ENCODE results near the gene SHC2.
A peak's percentile ranks its signal among the peaks of the same experiment; 100 is the strongest.

Gene SHC2

DNA sequence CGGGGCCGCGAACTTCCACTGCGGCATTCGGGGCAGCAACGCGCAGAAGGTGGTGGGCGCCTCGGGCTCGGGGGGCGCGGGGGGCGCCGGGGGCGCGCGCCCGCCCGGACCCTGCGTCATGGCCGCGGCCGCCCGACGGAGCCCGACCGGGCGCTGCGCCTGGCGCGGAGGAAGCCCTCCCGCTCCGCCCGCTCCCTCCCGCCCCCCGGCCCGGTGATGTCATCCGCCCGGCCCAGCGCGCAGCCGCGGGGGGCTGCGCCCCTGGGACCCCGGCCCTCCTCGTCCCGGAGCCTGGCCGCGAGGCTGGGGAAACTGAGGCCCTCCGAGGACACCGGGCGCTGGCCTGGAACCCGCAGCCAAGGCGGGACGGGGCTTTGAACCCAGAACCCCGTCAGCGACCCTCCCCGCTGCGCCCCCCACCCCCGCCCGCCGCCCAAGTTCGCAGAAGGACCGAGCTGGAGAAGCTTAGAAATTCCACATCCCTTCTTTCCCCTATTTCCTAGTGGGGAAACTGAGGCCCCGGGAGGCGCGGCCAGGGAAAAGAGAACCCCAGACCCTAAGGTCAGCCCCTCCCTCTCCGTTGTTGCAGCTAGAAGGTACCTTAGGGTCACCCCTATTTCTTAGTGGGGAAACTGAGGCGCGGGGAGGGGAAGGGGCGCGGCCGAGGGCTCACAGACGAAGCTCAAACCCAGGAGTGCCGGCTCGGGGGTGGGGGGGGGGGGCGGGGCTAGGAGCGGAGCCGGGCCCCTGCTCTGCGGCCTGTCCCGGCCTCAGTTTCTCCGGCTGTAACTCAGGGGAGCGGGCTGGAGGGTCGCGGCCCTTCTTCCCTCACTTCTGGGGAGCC, at the start of gene SHC2:
Gene SHC2, minus strand, starts transcription at position 157 of the 844 bp plus-strand sequence. Its CDS starts 37 bp downstream, at position 120.
- no peak within 1 kb of the TSS for H3K27ac ChIP-seq
- no peak for DNase-seq (ENCODE audit: low read depth, low spot score)

DNA sequence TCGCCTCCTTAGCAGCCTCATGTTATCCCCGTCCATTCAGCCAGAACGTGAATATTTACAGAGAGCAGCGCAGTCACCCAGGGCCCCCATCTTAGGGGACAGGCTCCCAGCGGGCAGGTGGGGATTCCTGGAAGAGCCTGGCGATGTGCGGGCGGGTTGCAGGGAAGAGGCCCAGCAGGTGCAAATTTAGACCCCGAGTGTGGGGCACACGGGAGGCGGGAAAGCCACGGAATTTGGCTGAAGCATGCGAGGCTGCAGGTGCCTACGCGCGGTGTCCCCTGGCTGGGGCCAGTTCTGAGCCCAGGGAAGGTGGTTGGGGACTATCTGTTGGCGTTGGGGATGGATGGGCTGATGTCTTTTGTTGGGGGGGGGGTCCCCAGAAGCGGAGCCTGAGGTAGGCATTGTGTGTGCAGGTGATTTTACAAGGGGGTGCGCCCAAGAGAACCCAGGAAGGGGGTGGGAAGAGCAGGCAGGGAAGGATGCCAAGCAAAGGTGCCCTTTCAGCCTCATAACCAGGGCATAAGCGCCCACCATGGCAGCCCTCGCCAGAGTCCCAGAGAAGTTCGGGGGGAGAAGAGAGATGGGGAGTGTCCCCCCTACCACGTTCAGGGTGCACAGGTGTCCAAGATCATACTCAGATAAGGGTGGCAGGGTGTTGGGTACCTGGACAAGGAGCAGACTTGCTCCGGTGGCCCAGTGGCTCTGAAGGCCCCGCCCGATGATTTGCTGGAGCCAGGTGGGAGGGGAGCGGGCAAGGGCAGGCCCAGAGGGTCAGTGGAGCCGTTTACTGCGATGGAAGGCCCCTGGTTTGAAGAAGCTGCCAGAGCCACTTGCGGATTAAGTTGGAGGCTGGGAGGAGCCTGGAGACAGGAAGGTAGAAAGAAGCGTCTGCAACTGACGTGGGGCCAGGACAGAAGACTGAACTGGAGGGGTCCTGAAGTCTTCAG, 47.6 kb upstream of the SHC2 start:
- no peak for DNase-seq (ENCODE audit: low read depth, low spot score)
- no peak overlapping the region for H3K27ac ChIP-seq

DNA sequence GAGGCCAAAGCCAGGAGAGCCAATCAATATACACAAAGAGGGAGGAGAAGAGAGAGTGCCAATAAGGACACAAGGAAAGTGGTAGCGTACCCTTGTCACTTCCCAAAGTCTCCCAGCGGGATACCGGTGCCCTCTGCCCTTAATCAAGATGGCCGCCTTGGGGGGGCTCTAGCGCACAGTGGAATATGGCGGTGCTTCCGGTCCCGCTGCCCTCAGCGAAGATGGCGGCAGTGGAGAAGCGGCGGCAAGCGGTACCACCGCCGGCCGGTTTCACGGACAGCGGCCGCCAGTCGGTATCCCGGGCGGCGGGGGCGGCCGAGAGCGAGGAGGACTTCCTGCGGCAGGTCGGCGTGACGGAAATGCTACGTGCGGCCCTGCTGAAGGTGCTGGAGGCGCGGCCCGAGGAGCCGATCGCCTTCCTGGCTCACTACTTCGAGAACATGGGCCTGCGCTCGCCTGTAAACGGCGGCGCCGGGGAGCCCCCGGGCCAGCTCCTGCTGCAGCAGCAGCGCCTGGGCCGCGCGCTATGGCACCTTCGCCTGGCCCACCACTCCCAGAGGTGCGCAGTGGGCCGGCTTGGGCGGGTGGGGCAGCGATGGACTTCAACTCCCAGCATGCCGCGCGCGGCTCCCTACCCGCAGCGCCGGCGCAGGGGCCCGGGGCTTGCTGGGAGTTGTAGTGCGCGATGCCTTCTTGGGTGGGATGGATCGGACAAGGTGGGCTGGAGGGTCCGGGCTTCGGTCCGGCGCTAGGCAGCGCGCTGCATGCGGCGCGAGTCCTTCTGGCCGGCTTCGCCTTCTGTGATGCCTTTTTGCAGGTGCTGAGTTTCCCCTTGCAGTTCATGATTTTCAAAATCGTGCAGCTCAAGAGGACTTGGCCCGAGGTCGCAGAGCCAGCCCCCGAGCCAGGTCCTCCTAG, 46.7 kb upstream of the SHC2 start, which contains the start of gene TPGS1:
Gene TPGS1, plus strand, starts transcription at position 212 of the 918 bp plus-strand sequence. Its CDS starts 10 bp downstream, at position 222.
- H3K27ac ChIP-seq = peak within 1 kb of the TSS; percentile 90
- peak; percentile 99 for DNase-seq (ENCODE audit: low read depth, low spot score)

GRCh38 chr19:506404-507285, 45.8 kb upstream of the SHC2 start:
- DNase-seq (ENCODE audit: low read depth, low spot score) = no peak
- H3K27ac ChIP-seq = peak overlapping the region; percentile 90

- DNase-seq (ENCODE audit: low read depth, low spot score) = no peak
- H3K27ac ChIP-seq = no peak overlapping the region
Observed at GRCh38 chr19:504616-505015, 43.8 kb upstream of the SHC2 start.

DNA sequence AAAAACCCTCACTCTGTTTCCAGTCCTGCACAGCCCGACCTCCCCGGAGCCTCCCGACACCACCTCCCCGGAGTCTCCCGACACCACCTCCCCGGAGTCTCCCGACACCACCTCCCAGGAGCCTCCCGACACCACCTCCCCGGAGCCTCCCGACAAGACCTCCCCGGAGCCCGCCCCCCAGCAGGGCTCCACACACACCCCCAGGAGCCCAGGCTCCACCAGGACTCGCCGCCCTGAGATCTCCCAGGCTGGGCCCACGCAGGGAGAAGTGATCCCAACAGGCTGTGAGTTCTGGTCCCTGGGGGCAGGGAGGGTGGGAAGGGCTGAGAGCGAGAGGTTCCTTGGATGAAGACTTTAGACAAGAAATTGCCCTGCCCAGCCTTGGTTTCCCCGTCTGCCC, 40.8 kb upstream of the SHC2 start:
- no peak for DNase-seq (ENCODE audit: low read depth, low spot score)
- H3K27ac ChIP-seq = no peak overlapping the region

GRCh38 chr19:498977-499623, 38.3 kb upstream of the SHC2 start:
- H3K27ac ChIP-seq = no peak overlapping the region

DNA sequence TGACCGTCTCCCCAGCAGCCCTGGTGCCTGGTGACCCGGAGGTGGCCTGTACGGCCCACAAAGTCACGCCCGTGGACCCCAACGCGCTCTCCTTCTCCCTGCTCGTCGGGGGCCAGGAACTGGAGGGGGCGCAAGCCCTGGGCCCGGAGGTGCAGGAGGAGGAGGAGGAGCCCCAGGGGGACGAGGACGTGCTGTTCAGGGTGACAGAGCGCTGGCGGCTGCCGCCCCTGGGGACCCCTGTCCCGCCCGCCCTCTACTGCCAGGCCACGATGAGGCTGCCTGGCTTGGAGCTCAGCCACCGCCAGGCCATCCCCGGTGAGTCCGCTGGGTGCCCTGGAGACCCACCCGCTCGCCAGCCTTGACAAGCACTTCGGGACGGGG, 37.7 kb upstream of the SHC2 start:
- no peak for DNase-seq (ENCODE audit: low read depth, low spot score)

More at GRCh38 chr19:498977-499623, 38.3 kb upstream of the SHC2 start:
- no peak for DNase-seq (ENCODE audit: low read depth, low spot score)

DNA sequence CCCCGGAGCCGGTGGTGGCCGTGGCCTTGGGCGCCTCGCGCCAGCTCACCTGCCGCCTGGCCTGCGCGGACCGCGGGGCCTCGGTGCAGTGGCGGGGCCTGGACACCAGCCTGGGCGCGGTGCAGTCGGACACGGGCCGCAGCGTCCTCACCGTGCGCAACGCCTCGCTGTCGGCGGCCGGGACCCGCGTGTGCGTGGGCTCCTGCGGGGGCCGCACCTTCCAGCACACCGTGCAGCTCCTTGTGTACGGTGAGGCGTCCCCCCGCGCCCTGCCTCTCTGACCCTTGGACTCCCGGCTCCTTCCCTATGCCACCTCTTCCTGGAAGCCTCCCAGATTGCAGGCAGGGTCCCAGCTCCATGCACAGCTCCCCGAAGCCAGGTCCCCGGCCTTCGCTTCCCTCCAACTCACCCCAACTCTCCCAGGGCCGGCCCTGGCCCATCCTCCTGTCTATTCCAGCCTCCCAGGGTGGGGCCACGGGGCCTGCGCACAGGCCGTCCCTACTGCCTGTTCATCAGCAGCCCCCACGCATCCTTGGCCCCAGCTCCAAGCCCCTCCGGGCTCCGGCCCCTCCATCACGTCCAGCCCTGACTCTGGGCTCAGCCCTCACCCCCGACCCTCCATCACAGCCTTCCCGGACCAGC, 37.2 kb upstream of the SHC2 start:
- no peak for DNase-seq (ENCODE audit: low read depth, low spot score)
- H3K27ac ChIP-seq = no peak overlapping the region

More for the DNA sequence above, 37.7 kb upstream of the SHC2 start:
- H3K27ac ChIP-seq = no peak overlapping the region

GRCh38 chr19:497491-497868, 36.6 kb upstream of the SHC2 start:
- no peak for DNase-seq (ENCODE audit: low read depth, low spot score)
- H3K27ac ChIP-seq = no peak overlapping the region

GRCh38 chr19:496986-497385, 36.2 kb upstream of the SHC2 start:
- H3K27ac ChIP-seq = no peak overlapping the region
- no peak for DNase-seq (ENCODE audit: low read depth, low spot score)

DNA sequence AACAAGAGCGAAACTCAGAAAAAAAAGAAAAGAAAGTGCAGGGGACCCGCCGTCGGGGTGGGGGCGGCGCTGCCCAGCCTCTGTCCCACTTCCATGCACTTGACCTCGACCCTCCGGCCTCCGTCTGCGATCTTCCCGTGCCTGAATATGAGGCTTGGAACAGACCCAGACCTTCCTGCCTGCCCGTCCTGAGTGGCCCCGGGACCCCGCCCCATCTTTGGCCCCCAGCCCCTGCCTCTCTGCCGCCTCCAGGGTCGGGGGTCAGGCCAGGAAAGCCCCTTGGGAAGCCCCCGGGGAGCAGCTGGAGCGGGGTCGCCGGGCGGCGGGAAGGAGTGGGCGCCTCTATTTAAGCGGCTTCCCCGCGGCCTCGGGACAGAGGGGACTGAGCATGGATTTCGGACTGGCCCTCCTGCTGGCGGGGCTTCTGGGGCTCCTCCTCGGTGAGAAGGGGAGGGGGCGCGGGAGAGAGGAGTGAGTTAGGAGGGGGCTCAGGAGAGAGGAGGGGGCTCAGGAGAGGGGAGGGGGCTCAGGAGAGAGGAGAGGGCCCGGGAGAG, 35.4 kb upstream of the SHC2 start, which contains the start of gene MADCAM1:
Gene MADCAM1, plus strand, starts transcription at position 375 of the 554 bp plus-strand sequence. Its CDS starts 14 bp downstream, at position 389.
- no peak within 1 kb of the TSS for H3K27ac ChIP-seq
- DNase-seq (ENCODE audit: low read depth, low spot score) = no peak

- DNase-seq (ENCODE audit: low read depth, low spot score) = no peak
- no peak overlapping the region for H3K27ac ChIP-seq
Observed at GRCh38 chr19:495402-496111, 34.7 kb upstream of the SHC2 start.

DNA sequence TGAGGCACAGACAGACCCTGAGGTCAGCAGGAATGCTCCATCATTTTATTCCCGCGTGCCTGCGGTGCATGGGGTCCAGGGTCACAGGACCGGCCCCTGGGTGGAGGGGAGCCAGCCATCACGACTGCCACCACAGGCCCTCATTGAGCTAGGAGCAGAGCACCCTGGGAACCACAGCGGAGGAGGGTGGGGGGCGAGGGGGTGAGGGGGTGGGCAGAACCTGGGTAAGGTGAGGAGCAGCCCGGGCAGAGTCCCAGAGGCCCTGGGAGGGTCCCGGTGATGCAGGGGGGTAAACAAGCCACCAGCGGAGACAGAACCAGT, 34.2 kb upstream of the SHC2 start:
- no peak for DNase-seq (ENCODE audit: low read depth, low spot score)
- H3K27ac ChIP-seq = no peak overlapping the region

GRCh38 chr19:494171-495080, 33.6 kb upstream of the SHC2 start:
- DNase-seq (ENCODE audit: low read depth, low spot score) = no peak
- no peak overlapping the region for H3K27ac ChIP-seq
